Subcutaneous adipose tissue (tissue), 4 donors: ENCODE data around the gene STRIP2. TPM values are rescaled to one million over a fixed set of nuclear protein-coding genes. Genes with fewer than 3 reads are reported as not detected.

Experiments
- total RNA-seq, 4 donors: library from RNA; depleted of rRNA; stranded (reverse); fragments of >200 nt; gene quantifications; one replicate each; pipeline ENCODE4 v1.1.0, GENCODE V29; 2016
- TF ChIP-seq, protein P1 (sequence below): fragments of 450-650 bp; IDR thresholded peaks from one replicate; pipeline ENCODE4 v1.5.1; 2016; ENCODE audit warnings: low read depth, mild to moderate bottlenecking, control low read depth, antibody characterized with exemption, moderate library complexity

STRIP2 gene
- total RNA-seq, 4 donors from 2014 or later, result 0.22 to 0.68 (median 0.45) TPM

DNA sequence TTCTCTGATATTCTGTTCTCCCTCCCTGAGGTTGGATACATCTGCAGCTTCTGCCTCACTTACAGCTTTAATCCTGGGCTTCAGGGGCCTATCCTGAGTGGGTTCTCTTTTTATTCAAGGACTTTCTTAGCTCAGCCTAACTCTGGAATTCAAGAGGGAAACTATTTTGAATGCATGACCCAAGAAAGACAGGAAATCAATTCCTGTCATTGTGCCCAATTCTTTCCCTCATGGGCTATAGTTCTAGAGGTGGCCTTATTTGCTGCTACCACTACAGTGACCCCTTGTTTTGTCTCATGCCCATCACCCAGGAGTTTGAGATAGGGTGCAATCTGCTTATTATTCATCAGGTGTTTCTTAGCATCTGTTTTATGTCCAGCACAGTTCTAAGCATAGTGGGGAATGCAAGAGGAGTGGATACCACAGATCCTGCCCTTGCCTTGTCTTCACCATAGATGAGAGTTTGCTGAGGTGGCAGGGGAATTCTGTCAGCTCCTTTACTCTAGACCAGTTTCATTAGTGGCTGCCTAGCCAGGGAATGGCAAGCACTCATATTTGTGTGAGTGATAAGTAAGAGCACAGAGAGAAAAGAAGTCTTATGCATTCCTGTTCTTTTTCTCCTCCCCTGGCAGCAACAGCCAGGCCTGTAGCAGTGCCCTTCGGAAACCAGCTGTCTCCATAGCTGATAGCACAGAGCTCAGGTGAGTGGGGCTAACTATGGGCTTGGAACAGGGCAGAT is 19.4 kb downstream of the STRIP2 start:
- TF ChIP-seq, protein P1, sequence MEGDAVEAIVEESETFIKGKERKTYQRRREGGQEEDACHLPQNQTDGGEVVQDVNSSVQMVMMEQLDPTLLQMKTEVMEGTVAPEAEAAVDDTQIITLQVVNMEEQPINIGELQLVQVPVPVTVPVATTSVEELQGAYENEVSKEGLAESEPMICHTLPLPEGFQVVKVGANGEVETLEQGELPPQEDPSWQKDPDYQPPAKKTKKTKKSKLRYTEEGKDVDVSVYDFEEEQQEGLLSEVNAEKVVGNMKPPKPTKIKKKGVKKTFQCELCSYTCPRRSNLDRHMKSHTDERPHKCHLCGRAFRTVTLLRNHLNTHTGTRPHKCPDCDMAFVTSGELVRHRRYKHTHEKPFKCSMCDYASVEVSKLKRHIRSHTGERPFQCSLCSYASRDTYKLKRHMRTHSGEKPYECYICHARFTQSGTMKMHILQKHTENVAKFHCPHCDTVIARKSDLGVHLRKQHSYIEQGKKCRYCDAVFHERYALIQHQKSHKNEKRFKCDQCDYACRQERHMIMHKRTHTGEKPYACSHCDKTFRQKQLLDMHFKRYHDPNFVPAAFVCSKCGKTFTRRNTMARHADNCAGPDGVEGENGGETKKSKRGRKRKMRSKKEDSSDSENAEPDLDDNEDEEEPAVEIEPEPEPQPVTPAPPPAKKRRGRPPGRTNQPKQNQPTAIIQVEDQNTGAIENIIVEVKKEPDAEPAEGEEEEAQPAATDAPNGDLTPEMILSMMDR, result no peak

DNA sequence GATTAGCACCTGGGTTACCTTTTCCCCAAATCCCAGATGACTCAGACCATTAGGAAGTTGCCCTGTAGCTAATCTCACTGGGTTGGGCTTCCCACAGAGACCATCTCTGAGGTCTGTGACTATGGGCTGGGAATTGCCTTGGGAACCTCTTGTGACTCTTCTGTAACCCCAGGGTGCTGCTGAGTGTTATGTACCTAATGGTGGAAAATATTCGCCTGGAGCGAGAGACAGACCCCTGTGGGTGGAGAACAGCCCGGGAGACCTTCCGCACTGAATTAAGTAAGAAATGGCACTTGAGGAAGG is 20.0 kb downstream of the STRIP2 start:
- TF ChIP-seq, protein P1, result no peak

DNA sequence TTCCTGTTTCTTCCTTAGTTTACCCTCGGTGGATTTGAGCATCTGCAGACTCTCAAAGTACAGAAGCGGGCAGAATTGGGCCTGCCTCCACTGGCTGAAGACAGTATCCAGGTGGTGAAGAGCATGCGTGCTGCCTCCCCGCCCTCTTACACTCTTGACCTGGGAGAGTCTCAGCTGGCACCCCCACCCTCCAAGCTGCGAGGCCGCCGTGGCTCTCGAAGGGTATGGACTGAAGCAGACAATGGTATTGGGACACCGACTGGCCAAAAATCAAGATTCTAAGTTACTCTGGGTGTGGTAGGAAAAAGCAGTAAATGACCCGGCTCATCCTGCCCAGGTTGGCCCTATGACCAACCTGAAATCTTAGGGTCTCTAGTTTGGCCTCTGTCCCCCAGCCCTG is 22.2 kb downstream of the STRIP2 start:
- TF ChIP-seq, protein P1, result no peak

DNA sequence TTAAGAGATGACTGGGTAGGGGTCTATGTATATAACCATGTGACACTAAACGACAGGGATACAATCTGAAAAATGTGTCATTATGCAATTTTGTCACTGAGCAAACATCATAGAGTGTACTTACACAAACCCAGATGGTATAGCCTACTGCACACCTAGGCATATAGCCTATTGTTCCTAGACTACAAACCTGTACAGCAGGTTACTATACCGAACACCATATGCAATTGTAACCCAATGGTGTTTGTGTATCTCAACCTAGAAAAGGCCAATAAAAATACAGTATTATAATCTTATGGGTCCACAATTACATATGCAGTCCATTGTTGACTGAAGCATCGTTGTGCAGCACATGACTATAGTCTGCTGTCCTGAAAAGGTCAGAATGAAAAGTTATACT is 22.9 kb downstream of the STRIP2 start:
- TF ChIP-seq, protein P1, result no peak

DNA sequence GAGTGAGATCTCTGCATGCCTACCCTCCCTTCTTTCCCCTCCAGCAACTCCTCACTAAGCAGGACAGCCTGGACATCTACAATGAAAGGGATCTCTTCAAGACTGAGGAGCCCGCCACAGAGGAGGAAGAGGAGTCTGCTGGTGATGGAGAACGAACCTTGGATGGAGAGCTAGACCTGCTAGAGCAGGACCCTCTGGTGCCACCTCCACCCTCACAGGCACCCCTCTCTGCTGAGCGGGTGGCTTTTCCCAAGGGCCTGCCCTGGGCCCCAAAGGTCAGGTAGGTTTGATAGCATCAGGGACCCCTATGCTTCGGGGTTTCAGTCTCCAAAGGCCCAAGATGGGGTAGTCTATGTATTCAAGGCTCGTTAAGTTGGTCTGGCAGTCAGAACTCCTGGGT is 23.9 kb downstream of the STRIP2 start:
- TF ChIP-seq, protein P1, result no peak

DNA sequence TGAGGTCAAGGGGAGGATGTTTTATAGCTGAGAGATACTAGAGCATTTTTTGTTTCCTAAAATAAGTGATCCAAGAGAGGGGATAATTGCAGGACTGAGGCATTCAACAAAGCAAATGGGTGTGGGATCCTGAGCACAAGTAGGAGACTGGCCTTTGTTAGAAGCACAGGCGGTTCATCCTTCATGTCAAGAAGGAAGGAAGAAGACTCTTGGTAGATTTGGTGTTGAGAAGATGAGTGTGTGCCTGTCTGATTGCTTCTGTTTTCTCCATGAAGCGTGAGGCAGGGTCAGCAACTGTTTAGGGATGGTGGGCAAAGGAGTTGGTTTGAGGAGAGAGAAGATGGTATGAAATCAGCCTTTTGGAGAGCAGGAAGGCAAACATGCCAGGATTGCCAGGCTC is 27.6 kb downstream of the STRIP2 start:
- TF ChIP-seq, protein P1, result no peak

DNA sequence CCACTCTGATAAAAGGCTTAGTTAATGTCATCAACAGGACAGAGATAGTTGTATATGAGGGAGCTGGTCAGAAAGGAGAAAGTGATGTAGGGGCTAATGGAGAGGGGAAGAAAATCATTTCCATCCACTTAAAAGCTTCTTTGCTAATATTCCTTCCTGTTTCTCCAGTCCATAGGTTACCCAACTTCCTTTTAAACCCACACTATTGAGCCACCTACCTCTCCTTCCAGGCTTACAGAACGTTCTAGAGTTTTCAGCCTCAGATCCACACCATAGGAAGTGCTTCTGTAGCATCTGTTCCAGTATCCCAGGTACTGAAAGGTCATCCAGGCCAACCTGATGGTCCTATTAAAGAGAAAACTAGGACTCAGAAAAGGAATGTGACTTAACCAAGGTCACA is 28.2 kb downstream of the STRIP2 start:
- TF ChIP-seq, protein P1, result no peak
